HepG2 (cell line): ENCODE data around the gene ALS2CL. TPM values are rescaled to one million over a fixed set of nuclear protein-coding genes. Genes with fewer than 3 reads are reported as not detected.

ENCODE experiments used
- ARHGAP35 ChIP-seq: sonication (generic); formaldehyde crosslinking; IDR thresholded peaks from 2 replicates; pipeline ENCODE4 v1.9.0; 2022; ENCODE audit warnings: mild to moderate bottlenecking, inconsistent platforms, moderate library complexity, missing genetic modification reagents, borderline replicate concordance
- KMT2B ChIP-seq: IDR thresholded peaks from 2 replicates; pipeline ENCODE4 v1.6.1; 2016; ENCODE audit warnings: missing genetic modification reagents, missing compliant biosample characterization
- TRIM24 ChIP-seq: sonication (generic); formaldehyde crosslinking; IDR thresholded peaks from 2 replicates; pipeline ENCODE4 v1.8.0; 2022; ENCODE audit warnings: mild to moderate bottlenecking, missing genetic modification reagents
- ZNF124 ChIP-seq: sonication (generic); formaldehyde crosslinking; IDR thresholded peaks from 2 replicates; pipeline ENCODE4 v1.4.0; 2020; ENCODE audit warnings: missing genetic modification reagents
- ZNF713 ChIP-seq: sonication (generic); formaldehyde crosslinking; IDR thresholded peaks from 2 replicates; pipeline ENCODE4 v1.4.0; 2020; ENCODE audit warnings: mild to moderate bottlenecking, missing genetic modification reagents
- ZNF788 ChIP-seq: sonication (generic); formaldehyde crosslinking; IDR thresholded peaks from 2 replicates; pipeline ENCODE4 v1.5.0; 2020; ENCODE audit warnings: mild to moderate bottlenecking, missing genetic modification reagents, borderline replicate concordance
- ZSCAN21 ChIP-seq: sonication (generic); formaldehyde crosslinking; IDR thresholded peaks from 2 replicates; pipeline ENCODE4 v1.8.0; 2022; ENCODE audit warnings: mild to moderate bottlenecking, missing genetic modification reagents, moderate library complexity, borderline replicate concordance
- ZSCAN9 ChIP-seq: IDR thresholded peaks from 2 replicates; pipeline ENCODE4 v1.6.1; 2016; ENCODE audit warnings: borderline replicate concordance
- polyA plus RNA-seq, 8 experiments: library from polyadenylated mRNA; depleted of rRNA in 3 of 8; stranded (reverse) in 7 of 8; unstranded in 1 of 8; fragments of >200 nt; fragmentation: Illumina TruSeq in 4 of 8; extraction: Trizol in 4 of 8; gene quantifications; 2 replicates each; pipeline versions ENCODE4 v1.2.1 to v1.2.3, GENCODE V29; 2011 to 2016; ENCODE audit warnings: low read depth in 4 of 8, missing spikeins in 1 of 8, mixed read lengths in 1 of 8; ENCODE audit not compliant: insufficient read depth in 1 of 8
- total RNA-seq, 5 experiments: library from RNA; depleted of rRNA; stranded (reverse); fragments of >200 nt; fragmentation: Illumina TruSeq; extraction: Trizol; gene quantifications; 2 replicates each; pipeline ENCODE4 v1.2.3, GENCODE V29; 2016; ENCODE audit warnings: low read depth in 1 of 5
- TF ChIP-seq, protein P1 (sequence below): sonication (generic); formaldehyde crosslinking; IDR thresholded peaks from 2 replicates; pipeline ENCODE4 v1.4.0; 2020; ENCODE audit warnings: missing genetic modification reagents, borderline replicate concordance
- TF ChIP-seq, protein P2 (sequence below): sonication (generic); formaldehyde crosslinking; IDR thresholded peaks from 2 replicates; pipeline ENCODE4 v1.9.0; 2021; ENCODE audit warnings: mild to moderate bottlenecking, missing genetic modification reagents

ALS2CL gene
- total and polyA plus RNA-seq, 2 of the 13 experiments (the other 11 are each of a cell fraction or from before 2014, with no cell fraction given) = not detected

DNA sequence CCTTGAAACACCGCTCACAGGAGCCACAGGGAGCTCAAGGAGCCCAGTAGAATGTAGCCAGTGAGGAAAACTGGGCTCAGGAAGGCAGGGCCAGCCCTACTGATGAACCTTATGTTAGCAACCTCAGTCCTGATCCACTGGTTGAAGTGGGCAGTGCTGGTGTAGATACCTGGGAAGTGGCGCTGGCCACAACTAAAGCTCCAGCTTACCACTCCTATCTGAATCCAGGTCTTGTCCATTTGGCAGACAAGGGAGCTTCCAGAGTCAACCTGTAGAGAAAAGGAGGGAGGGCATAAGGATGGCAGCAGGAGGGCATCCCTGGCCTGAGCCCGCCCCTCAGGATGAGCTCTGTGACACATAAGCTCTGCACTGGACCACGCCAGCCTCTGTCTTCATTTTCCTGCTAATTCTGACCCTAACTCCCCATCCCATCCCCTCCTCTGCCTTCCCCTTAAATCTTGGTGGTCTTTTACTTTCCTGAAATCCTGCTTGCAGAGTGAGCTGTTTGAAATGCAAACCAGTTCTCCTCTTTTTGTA is 26.3 kb upstream of the ALS2CL start (continued):
- TF ChIP-seq, protein P1, sequence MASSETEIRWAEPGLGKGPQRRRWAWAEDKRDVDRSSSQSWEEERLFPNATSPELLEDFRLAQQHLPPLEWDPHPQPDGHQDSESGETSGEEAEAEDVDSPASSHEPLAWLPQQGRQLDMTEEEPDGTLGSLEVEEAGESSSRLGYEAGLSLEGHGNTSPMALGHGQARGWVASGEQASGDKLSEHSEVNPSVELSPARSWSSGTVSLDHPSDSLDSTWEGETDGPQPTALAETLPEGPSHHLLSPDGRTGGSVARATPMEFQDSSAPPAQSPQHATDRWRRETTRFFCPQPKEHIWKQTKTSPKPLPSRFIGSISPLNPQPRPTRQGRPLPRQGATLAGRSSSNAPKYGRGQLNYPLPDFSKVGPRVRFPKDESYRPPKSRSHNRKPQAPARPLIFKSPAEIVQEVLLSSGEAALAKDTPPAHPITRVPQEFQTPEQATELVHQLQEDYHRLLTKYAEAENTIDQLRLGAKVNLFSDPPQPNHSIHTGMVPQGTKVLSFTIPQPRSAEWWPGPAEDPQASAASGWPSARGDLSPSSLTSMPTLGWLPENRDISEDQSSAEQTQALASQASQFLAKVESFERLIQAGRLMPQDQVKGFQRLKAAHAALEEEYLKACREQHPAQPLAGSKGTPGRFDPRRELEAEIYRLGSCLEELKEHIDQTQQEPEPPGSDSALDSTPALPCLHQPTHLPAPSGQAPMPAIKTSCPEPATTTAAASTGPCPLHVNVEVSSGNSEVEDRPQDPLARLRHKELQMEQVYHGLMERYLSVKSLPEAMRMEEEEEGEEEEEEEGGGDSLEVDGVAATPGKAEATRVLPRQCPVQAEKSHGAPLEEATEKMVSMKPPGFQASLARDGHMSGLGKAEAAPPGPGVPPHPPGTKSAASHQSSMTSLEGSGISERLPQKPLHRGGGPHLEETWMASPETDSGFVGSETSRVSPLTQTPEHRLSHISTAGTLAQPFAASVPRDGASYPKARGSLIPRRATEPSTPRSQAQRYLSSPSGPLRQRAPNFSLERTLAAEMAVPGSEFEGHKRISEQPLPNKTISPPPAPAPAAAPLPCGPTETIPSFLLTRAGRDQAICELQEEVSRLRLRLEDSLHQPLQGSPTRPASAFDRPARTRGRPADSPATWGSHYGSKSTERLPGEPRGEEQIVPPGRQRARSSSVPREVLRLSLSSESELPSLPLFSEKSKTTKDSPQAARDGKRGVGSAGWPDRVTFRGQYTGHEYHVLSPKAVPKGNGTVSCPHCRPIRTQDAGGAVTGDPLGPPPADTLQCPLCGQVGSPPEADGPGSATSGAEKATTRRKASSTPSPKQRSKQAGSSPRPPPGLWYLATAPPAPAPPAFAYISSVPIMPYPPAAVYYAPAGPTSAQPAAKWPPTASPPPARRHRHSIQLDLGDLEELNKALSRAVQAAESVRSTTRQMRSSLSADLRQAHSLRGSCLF = no peak
- TF ChIP-seq ARHGAP35 (CRISPR knock-in tag) (no peak), KMT2B (CRISPR knock-in tag) (no peak), ZSCAN21 (CRISPR knock-in tag) (no peak), ZNF124 (CRISPR knock-in tag) (no peak), TRIM24 (no peak), ZNF713 (CRISPR knock-in tag) (no peak), ZNF788 (no peak), ZSCAN9 (CRISPR knock-in tag) (no peak)
- TF ChIP-seq, protein P2, sequence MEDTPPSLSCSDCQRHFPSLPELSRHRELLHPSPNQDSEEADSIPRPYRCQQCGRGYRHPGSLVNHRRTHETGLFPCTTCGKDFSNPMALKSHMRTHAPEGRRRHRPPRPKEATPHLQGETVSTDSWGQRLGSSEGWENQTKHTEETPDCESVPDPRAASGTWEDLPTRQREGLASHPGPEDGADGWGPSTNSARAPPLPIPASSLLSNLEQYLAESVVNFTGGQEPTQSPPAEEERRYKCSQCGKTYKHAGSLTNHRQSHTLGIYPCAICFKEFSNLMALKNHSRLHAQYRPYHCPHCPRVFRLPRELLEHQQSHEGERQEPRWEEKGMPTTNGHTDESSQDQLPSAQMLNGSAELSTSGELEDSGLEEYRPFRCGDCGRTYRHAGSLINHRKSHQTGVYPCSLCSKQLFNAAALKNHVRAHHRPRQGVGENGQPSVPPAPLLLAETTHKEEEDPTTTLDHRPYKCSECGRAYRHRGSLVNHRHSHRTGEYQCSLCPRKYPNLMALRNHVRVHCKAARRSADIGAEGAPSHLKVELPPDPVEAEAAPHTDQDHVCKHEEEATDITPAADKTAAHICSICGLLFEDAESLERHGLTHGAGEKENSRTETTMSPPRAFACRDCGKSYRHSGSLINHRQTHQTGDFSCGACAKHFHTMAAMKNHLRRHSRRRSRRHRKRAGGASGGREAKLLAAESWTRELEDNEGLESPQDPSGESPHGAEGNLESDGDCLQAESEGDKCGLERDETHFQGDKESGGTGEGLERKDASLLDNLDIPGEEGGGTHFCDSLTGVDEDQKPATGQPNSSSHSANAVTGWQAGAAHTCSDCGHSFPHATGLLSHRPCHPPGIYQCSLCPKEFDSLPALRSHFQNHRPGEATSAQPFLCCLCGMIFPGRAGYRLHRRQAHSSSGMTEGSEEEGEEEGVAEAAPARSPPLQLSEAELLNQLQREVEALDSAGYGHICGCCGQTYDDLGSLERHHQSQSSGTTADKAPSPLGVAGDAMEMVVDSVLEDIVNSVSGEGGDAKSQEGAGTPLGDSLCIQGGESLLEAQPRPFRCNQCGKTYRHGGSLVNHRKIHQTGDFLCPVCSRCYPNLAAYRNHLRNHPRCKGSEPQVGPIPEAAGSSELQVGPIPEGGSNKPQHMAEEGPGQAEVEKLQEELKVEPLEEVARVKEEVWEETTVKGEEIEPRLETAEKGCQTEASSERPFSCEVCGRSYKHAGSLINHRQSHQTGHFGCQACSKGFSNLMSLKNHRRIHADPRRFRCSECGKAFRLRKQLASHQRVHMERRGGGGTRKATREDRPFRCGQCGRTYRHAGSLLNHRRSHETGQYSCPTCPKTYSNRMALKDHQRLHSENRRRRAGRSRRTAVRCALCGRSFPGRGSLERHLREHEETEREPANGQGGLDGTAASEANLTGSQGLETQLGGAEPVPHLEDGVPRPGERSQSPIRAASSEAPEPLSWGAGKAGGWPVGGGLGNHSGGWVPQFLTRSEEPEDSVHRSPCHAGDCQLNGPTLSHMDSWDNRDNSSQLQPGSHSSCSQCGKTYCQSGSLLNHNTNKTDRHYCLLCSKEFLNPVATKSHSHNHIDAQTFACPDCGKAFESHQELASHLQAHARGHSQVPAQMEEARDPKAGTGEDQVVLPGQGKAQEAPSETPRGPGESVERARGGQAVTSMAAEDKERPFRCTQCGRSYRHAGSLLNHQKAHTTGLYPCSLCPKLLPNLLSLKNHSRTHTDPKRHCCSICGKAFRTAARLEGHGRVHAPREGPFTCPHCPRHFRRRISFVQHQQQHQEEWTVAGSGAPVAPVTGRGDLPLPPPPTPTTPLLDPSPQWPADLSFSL (CRISPR knock-in tag) = no peak
